Fibroblast of lung (primary cell): ENCODE measurements around the gene TBX21. TPM values are rescaled to one million over a fixed set of nuclear protein-coding genes. Genes with fewer than 3 reads are reported as not detected.

Experiments used
- DNase-seq, 2 donors: peaks; one replicate each; pipeline versions ENCODE4 v3.0.0 to v3.0.0-alpha.2; 2010; ENCODE audit warnings: low read depth in 2 of 2
- H2AFZ ChIP-seq: 2 replicates; pipeline ENCODE4 v1.5.1; 2012; ENCODE audit warnings: low read length, control low read depth, inconsistent platforms
- H3K27ac ChIP-seq: 2 replicates; pipeline ENCODE4 v1.5.1; 2011; ENCODE audit warnings: low read length, control low read depth; ENCODE audit not compliant: insufficient read depth
- H3K27me3 ChIP-seq: 2 replicates; pipeline ENCODE4 v1.5.1; 2011; ENCODE audit warnings: mild to moderate bottlenecking, low read length; ENCODE audit not compliant: control insufficient read depth, insufficient read depth
- H3K36me3 ChIP-seq: 2 replicates; pipeline ENCODE4 v1.5.1; 2011; ENCODE audit warnings: low read length; ENCODE audit not compliant: control insufficient read depth, insufficient read depth
- H3K4me1 ChIP-seq: 2 replicates; pipeline ENCODE4 v1.5.1; 2011; ENCODE audit warnings: low read length; ENCODE audit not compliant: control insufficient read depth, insufficient read depth; ENCODE audit errors: extremely low read depth
- H3K4me2 ChIP-seq: 2 replicates; pipeline ENCODE4 v1.5.1; 2011; ENCODE audit warnings: low read length, control low read depth; ENCODE audit not compliant: insufficient read depth; ENCODE audit errors: extremely low read depth
- H3K4me3 ChIP-seq, 4 experiments: fragments of 200-600 bp in 1 of 4; sonication (generic) in 1 of 4; replicated peaks in 1 of 4; 2 replicates each; pipeline ENCODE4 v1.5.1; 2011 to 2016; ENCODE audit warnings: low read length in 4 of 4, low read depth in 3 of 4, mild to moderate bottlenecking in 3 of 4, control low read depth in 2 of 4, inconsistent platforms in 1 of 4, mixed read lengths in 1 of 4; ENCODE audit not compliant: insufficient read depth in 1 of 4; ENCODE audit errors: control extremely low read depth in 1 of 4
- H3K79me2 ChIP-seq: 2 replicates; pipeline ENCODE4 v1.5.1; 2012; ENCODE audit warnings: mild to moderate bottlenecking, low read length, inconsistent platforms; ENCODE audit not compliant: control insufficient read depth, insufficient read depth
- H3K9ac ChIP-seq: 2 replicates; pipeline ENCODE4 v1.5.1; 2011; ENCODE audit warnings: mild to moderate bottlenecking, low read length, control low read depth; ENCODE audit not compliant: insufficient read depth
- H3K9me3 ChIP-seq: 2 replicates; pipeline ENCODE4 v1.5.1; 2012; ENCODE audit warnings: low read depth, low read length; ENCODE audit not compliant: control insufficient read depth, insufficient read depth
- H4K20me1 ChIP-seq: 2 replicates; pipeline ENCODE4 v1.5.1; 2011; ENCODE audit warnings: low read length; ENCODE audit not compliant: control insufficient read depth, insufficient read depth; ENCODE audit errors: extremely low read depth
- CTCF ChIP-seq, 2 donors: IDR thresholded peaks in 1 of 2; conservative IDR thresholded peaks in 1 of 2; 1 replicate in 1 of 2; 2 replicates in 1 of 2; pipeline ENCODE4 v1.5.1; 2011 to 2012; ENCODE audit warnings: low read length in 2 of 2, control low read depth in 1 of 2, inconsistent platforms in 1 of 2, low read depth in 1 of 2, mild to moderate bottlenecking in 1 of 2
- EZH2 ChIP-seq: IDR thresholded peaks from 2 replicates; pipeline ENCODE4 v1.5.1; 2012; ENCODE audit warnings: low read length, control low read depth, mild to moderate bottlenecking; ENCODE audit errors: missing control alignments
- polyA plus RNA-seq, 2 donors: library from polyadenylated mRNA; depleted of rRNA in 1 of 2; stranded (reverse) in 1 of 2; unstranded in 1 of 2; fragments of >200 nt; gene quantifications; 2 replicates each; pipeline ENCODE4 v1.2.1, GENCODE V29; 2011 to 2012; ENCODE audit warnings: missing spikeins in 1 of 2
- total RNA-seq: library from RNA; depleted of rRNA; stranded (reverse); fragments of >200 nt; gene quantifications from 2 replicates; pipeline ENCODE4 v1.2.1, GENCODE V29; 2014

TBX21 gene
- total and polyA plus RNA-seq, 2 donors (not counting 1 experiment from before 2014, with no cell fraction given), result not detected

- Histone ChIP-seq H2AFZ (no peak overlapping the region), H3K27ac (no peak overlapping the region), H3K4me1 (no peaks in the 10 kb centered on the region), H3K27me3 (peaks cover 48% of the 10 kb centered on the region), H3K9ac (no peak overlapping the region), H3K4me2 (no peak overlapping the region), H3K9me3 (no peaks in the 10 kb centered on the region), H3K4me3 (no peak overlapping the region), H4K20me1 (no peaks in the 10 kb centered on the region), H3K79me2 (no peaks in the 10 kb centered on the region), H3K36me3 (no peaks in the 10 kb centered on the region)
- TF ChIP-seq CTCF (conservative IDR thresholded peaks at IDR 0.05 in 1 of 2, IDR thresholded peaks at IDR 0.05 in 1 of 2; ENCODE audit: low read depth in 1 of 2, low read length in 2 of 2), result no peak
- DNase-seq, result no peak
These were observed 5.4 kb upstream of the TBX21 start for GRCh38 chr17:47727704-47728036.

- Histone ChIP-seq H3K9me3 (no peaks in the 10 kb centered on the region), H3K36me3 (no peaks in the 10 kb centered on the region), H3K27ac (no peak overlapping the region), H3K4me3 (no peak overlapping the region), H3K9ac (no peak overlapping the region), H3K4me1 (no peaks in the 10 kb centered on the region), H3K27me3 (peaks cover 49% of the 10 kb centered on the region), H2AFZ (no peak overlapping the region), H3K4me2 (no peak overlapping the region), H4K20me1 (no peaks in the 10 kb centered on the region), H3K79me2 (no peaks in the 10 kb centered on the region)
- peak; percentile 53 for TF ChIP-seq EZH2
- no peak for TF ChIP-seq CTCF (conservative IDR thresholded peaks at IDR 0.05 in 1 of 2, IDR thresholded peaks at IDR 0.05 in 1 of 2; ENCODE audit: low read depth in 1 of 2, low read length in 2 of 2)
- DNase-seq, result no peak
These were observed 4.7 kb upstream of the TBX21 start for GRCh38 chr17:47728214-47728877.

- TF ChIP-seq EZH2, result no peak
- no peak for TF ChIP-seq CTCF (conservative IDR thresholded peaks at IDR 0.05 in 1 of 2, IDR thresholded peaks at IDR 0.05 in 1 of 2; ENCODE audit: low read depth in 1 of 2, low read length in 2 of 2)
- Histone ChIP-seq H2AFZ (no peak overlapping the region), H3K9me3 (no peaks in the 10 kb centered on the region), H4K20me1 (no peaks in the 10 kb centered on the region), H3K79me2 (no peaks in the 10 kb centered on the region), H3K4me1 (peaks cover 2% of the 10 kb centered on the region), H3K27ac (no peak overlapping the region), H3K27me3 (peaks cover 49% of the 10 kb centered on the region), H3K4me2 (no peak overlapping the region), H3K4me3 (no peak overlapping the region), H3K9ac (no peak overlapping the region), H3K36me3 (no peaks in the 10 kb centered on the region)
- DNase-seq, result no peak
These were observed 3.6 kb upstream of the TBX21 start for GRCh38 chr17:47729476-47729875.
